Measurements from ENCODE around the gene MAP3K21. TPM values are rescaled to one million over a fixed set of nuclear protein-coding genes. Genes with fewer than 3 reads are reported as not detected.

MAP3K21 gene
- total RNA-seq, 6 donors from 2014 or later, result 6.0 to 22.0 (median 12.9) TPM

DNA sequence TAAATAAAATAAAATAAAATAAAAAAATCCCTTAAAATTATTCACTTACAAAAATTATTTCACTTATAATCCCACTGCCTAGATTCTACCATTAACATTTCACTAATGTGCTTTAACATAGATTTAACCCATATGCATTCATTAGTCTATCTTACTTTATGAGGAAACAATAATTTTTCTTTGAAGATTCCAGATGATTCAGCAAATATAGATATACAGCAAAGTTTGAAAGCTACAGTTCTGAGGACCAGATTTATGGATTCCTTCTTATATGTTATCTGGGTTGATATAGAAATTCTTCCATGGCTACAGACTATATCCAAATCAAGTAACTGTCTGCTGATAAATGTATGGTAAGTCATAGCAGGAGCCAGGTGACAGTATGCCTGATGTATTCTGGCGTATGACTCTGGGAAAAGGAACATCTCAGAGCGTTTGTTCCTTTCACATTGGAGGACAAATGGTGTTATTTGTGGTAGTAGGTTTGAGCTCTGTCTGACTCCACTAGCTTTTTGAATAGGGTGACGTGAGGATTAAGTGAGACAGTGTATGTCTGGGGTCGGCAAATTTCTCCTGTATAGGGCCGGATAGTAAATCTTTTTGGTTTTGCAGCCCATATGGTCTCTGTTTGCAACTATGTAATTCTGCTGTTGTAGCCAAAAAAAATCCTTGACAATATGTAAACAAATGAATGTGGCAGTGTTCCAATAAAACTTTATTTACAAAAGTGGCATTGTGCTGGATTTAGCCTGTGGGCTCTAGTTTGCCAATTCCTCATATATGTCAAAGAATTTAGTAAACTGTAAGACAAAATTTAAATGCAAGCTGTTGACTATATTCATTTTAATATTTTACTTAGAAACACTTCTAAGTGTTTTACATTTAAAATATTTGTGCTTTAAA lies 9.3 kb downstream of the MAP3K21 start:
- TF ChIP-seq POLR2AphosphoS5 (IDR thresholded peaks at IDR 0.05) (no peak), POLR2A (IDR thresholded peaks at IDR 0.05) (no peak), EP300 (IDR thresholded peaks at IDR 0.05) (no peak)
- TF ChIP-seq, protein P1, sequence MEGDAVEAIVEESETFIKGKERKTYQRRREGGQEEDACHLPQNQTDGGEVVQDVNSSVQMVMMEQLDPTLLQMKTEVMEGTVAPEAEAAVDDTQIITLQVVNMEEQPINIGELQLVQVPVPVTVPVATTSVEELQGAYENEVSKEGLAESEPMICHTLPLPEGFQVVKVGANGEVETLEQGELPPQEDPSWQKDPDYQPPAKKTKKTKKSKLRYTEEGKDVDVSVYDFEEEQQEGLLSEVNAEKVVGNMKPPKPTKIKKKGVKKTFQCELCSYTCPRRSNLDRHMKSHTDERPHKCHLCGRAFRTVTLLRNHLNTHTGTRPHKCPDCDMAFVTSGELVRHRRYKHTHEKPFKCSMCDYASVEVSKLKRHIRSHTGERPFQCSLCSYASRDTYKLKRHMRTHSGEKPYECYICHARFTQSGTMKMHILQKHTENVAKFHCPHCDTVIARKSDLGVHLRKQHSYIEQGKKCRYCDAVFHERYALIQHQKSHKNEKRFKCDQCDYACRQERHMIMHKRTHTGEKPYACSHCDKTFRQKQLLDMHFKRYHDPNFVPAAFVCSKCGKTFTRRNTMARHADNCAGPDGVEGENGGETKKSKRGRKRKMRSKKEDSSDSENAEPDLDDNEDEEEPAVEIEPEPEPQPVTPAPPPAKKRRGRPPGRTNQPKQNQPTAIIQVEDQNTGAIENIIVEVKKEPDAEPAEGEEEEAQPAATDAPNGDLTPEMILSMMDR (IDR thresholded peaks at IDR 0.05), result no peak
- DNase-seq (no peak), ATAC-seq (ENCODE audit: low FRiP score in 2 of 2) (no peak)
- WGBS, 2 donors, result 81 to 84% methylated on average over 5 of the region's 5 CpGs
- no peaks in the 10 kb centered on the region for H3K36me3 ChIP-seq
- no peak overlapping the region for H3K27ac ChIP-seq
- H3K27me3 ChIP-seq, result no peaks in the 10 kb centered on the region
- H3K4me1 ChIP-seq, result peaks cover 0 to 4% (median 0%) of the 10 kb centered on the region in 4 donors
- no peak overlapping the region for H3K4me3 ChIP-seq
- H3K9me3 ChIP-seq, result no peaks in the 10 kb centered on the region

DNA sequence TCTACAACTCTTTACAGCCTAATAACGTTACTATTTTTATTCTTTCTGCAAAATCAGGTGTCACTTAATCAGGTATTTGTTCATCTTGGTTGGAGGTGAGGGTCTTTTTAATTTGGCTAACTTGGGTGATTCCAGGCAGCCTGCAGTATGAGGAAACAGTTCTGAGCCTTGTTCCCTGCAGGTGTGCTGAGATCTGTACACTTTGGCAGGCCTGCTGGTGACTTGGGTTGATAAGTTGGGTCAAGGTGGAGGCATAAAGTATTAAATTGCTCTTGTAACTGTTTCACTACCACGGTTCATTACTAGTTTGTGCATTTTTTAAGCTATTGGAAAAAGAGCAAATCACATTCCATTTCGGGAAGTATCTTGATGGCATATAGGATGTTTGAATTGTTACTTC lies 10.0 kb downstream of the MAP3K21 start:
- H3K27me3 ChIP-seq, result no peaks in the 10 kb centered on the region
- ATAC-seq (ENCODE audit: low FRiP score in 2 of 2) (no peak), DNase-seq (no peak)
- peaks cover 0 to 4% (median 0%) of the 10 kb centered on the region in 4 donors for H3K4me1 ChIP-seq
- TF ChIP-seq, protein P1 (IDR thresholded peaks at IDR 0.05), result no peak
- TF ChIP-seq EP300 (IDR thresholded peaks at IDR 0.05) (no peak), POLR2AphosphoS5 (IDR thresholded peaks at IDR 0.05) (no peak), POLR2A (IDR thresholded peaks at IDR 0.05) (no peak)
- 74 to 78% methylated on average over 3 of the region's 3 CpGs for WGBS, 2 donors
- H3K27ac ChIP-seq, result no peak overlapping the region
- no peaks in the 10 kb centered on the region for H3K36me3 ChIP-seq
- no peak overlapping the region for H3K4me3 ChIP-seq
- H3K9me3 ChIP-seq, result no peaks in the 10 kb centered on the region

DNA sequence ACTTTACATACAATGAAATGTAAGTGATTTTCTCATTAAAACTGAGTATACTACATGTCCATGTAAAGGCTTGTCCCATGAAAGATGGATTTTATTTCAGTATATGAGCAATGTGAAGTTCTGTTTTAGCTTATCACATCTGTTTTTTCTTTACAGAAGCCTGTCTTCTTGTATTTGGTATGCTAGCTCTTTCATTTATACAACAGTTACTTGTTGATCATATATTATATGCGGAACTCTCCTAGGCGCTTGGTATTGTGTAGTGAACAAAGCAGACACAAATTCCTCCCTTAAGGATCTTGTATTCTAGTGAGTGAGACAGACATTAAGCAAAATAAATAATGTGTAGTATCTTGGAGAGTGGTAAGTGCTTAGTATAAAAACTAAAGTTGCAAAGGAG lies 10.6 kb downstream of the MAP3K21 start:
- WGBS, 2 donors, result 82 to 88% methylated on average over 2 of the region's 2 CpGs
- Histone ChIP-seq H3K36me3 (no peaks in the 10 kb centered on the region), H3K4me1 (peaks cover 0 to 4% (median 0%) of the 10 kb centered on the region in 4 donors), H3K27me3 (no peaks in the 10 kb centered on the region), H3K9me3 (no peaks in the 10 kb centered on the region), H3K4me3 (no peak overlapping the region), H3K27ac (no peak overlapping the region)
- no peak for DNase-seq
- TF ChIP-seq, protein P1 (IDR thresholded peaks at IDR 0.05), result no peak
- TF ChIP-seq EP300 (IDR thresholded peaks at IDR 0.05), result no peak
- no peak for TF ChIP-seq POLR2A (IDR thresholded peaks at IDR 0.05)
- no peak for TF ChIP-seq POLR2AphosphoS5 (IDR thresholded peaks at IDR 0.05)
- no peak for ATAC-seq (ENCODE audit: low FRiP score in 2 of 2)

DNA sequence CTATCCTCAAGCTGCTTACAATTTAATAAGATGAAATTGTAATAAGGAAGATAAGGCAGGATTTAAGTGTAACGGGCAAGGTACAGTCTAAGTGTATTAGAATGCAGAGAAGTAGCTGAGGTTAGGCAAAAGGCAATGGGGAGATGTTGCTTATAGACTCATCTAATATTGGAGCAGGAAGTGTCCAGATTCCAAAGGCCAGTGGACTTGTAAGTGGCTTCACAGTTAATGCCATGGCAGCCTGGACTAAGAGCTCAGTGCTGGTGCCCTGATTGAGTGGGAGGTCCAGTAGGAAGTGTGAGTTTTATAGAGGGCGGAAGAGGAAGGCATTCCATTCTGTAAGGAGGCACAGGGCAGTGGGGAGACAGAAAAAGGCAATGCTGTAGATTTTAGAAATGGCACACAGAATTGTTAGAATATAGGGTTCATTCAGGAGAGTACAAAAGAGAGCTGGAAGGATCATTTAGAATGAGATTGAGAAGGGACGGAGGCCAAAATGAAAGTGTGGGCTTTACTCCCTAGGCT lies 12.6 kb downstream of the MAP3K21 start:
- 77 to 81% methylated on average over 3 of the region's 3 CpGs for WGBS, 2 donors
- no peak for ATAC-seq (ENCODE audit: low FRiP score in 2 of 2)

More for the DNA sequence above, 12.6 kb downstream of the MAP3K21 start:
- Histone ChIP-seq H3K27me3 (no peaks in the 10 kb centered on the region), H3K36me3 (no peaks in the 10 kb centered on the region), H3K9me3 (no peaks in the 10 kb centered on the region), H3K27ac (no peak overlapping the region), H3K4me1 (peaks cover 0 to 4% (median 0%) of the 10 kb centered on the region in 4 donors), H3K4me3 (no peak overlapping the region)
- TF ChIP-seq POLR2A (IDR thresholded peaks at IDR 0.05) (no peak), EP300 (IDR thresholded peaks at IDR 0.05) (no peak), POLR2AphosphoS5 (IDR thresholded peaks at IDR 0.05) (no peak)
- TF ChIP-seq, protein P1 (IDR thresholded peaks at IDR 0.05), result no peak
- no peak for DNase-seq
